CD4-positive, alpha-beta T cell treated with Interleukin-6 at 100 ng/mL for 8 hours (primary cell): ENCODE results near the gene FAR2.
"Not testable (repeated sequence)": the region's sequence is repeated elsewhere in the genome, so short reads cannot be mapped to it uniquely, and the experiment has no call there.

Experiments
- DNase-seq: peaks from one replicate; pipeline ENCODE4 v3.0.0-alpha.2; 2020; ENCODE audit warnings: mixed read lengths, low spot score

The FAR2 gene

GRCh38 chr12:29152981-29153630 is 4.0 kb downstream of the FAR2 start:
- DNase-seq = no peak

- no peak for DNase-seq
These were observed 6.0 kb downstream of the FAR2 start for GRCh38 chr12:29155079-29155478.

- DNase-seq = no peak
These were observed 8.4 kb downstream of the FAR2 start for GRCh38 chr12:29157486-29157946.

- DNase-seq = no peak
These were observed 9.2 kb downstream of the FAR2 start for GRCh38 chr12:29158115-29158763.

GRCh38 chr12:29159661-29160060 is 10.6 kb downstream of the FAR2 start:
- DNase-seq = no peak

- no peak for DNase-seq
These were observed 11.2 kb downstream of the FAR2 start for GRCh38 chr12:29160230-29160629.

GRCh38 chr12:29163146-29163545 is 14.1 kb downstream of the FAR2 start:
- no peak for DNase-seq

GRCh38 chr12:29164477-29165393 is 15.7 kb downstream of the FAR2 start:
- no peak for DNase-seq

GRCh38 chr12:29167445-29167844 is 18.4 kb downstream of the FAR2 start:
- DNase-seq = no peak

- no peak for DNase-seq
These were observed 18.9 kb downstream of the FAR2 start for GRCh38 chr12:29167988-29168387.

- not testable (repeated sequence) for DNase-seq
These were observed 20.9 kb downstream of the FAR2 start for GRCh38 chr12:29169978-29170377.

GRCh38 chr12:29170478-29171084 is 21.5 kb downstream of the FAR2 start:
- not testable (repeated sequence) for DNase-seq

GRCh38 chr12:29171421-29172258 is 22.6 kb downstream of the FAR2 start:
- DNase-seq = no peak

GRCh38 chr12:29176941-29177340 is 27.9 kb downstream of the FAR2 start:
- DNase-seq = no peak

- not testable (repeated sequence) for DNase-seq
These were observed 33.2 kb downstream of the FAR2 start for GRCh38 chr12:29182247-29182646.

GRCh38 chr12:29187756-29188155 is 38.7 kb downstream of the FAR2 start:
- DNase-seq = no peak

- DNase-seq = no peak
These were observed 42.3 kb downstream of the FAR2 start for GRCh38 chr12:29191267-29191850.

GRCh38 chr12:29198901-29199300 is 49.8 kb downstream of the FAR2 start:
- no peak for DNase-seq

- DNase-seq = no peak
These were observed 51.5 kb downstream of the FAR2 start for GRCh38 chr12:29200586-29200985.

- no peak for DNase-seq
These were observed 52.2 kb downstream of the FAR2 start for GRCh38 chr12:29201296-29201695.

GRCh38 chr12:29201746-29202145 is 52.7 kb downstream of the FAR2 start:
- DNase-seq = no peak
